Kidney (tissue), 14 donors: ENCODE measurements around the gene LIN7B. TPM values are rescaled to one million over a fixed set of nuclear protein-coding genes. Genes with fewer than 3 reads are reported as not detected.
A peak's percentile ranks its signal among the peaks of the same experiment; 100 is the strongest.

Source experiments
- DNase-seq, 5 donors: peaks; one replicate each; pipeline ENCODE4 v3.0.0-alpha.2; 2013 to 2020
- FAIRE-seq: peaks from 2 replicates; lab custom pipeline; 2012; peaks lifted over from hg19 to GRCh38; lab: Jason Lieb, UNC
- H3K27ac ChIP-seq, 2 donors: one replicate each; pipeline ENCODE4 v1.7.0; 2013; ENCODE audit warnings: low read depth in 2 of 2, low read length in 2 of 2, inconsistent platforms in 1 of 2
- H3K27me3 ChIP-seq: one replicate; pipeline ENCODE4 v1.7.1; 2013; ENCODE audit warnings: low read length, inconsistent platforms; ENCODE audit not compliant: control insufficient read depth, insufficient read depth
- H3K36me3 ChIP-seq, 3 donors: one replicate each; pipeline versions ENCODE4 v1.7.0 to v1.7.1; 2013; ENCODE audit warnings: low read length in 3 of 3, control low read depth in 1 of 3, inconsistent platforms in 1 of 3; ENCODE audit not compliant: insufficient read depth in 3 of 3, control insufficient read depth in 2 of 3
- H3K4me1 ChIP-seq, 3 donors: one replicate each; pipeline versions ENCODE4 v1.7.0 to v1.7.1; 2013; ENCODE audit warnings: low read length in 3 of 3, inconsistent platforms in 1 of 3, low read depth in 1 of 3; ENCODE audit not compliant: control insufficient read depth in 2 of 3, insufficient read depth in 2 of 3
- H3K4me3 ChIP-seq, 3 donors: one replicate each; pipeline versions ENCODE4 v1.7.0 to v1.8.1; 2013; ENCODE audit warnings: low read length in 3 of 3, control low read depth in 1 of 3, inconsistent platforms in 1 of 3
- H3K9ac ChIP-seq, 3 donors: one replicate each; pipeline versions ENCODE4 v1.7.0 to v1.7.1; 2013; ENCODE audit warnings: low read length in 3 of 3, control low read depth in 1 of 3, inconsistent platforms in 1 of 3
- H3K9me3 ChIP-seq, 3 donors: one replicate each; pipeline versions ENCODE4 v1.7.0 to v1.7.1; 2013; ENCODE audit warnings: low read length in 3 of 3, control low read depth in 1 of 3, inconsistent platforms in 1 of 3; ENCODE audit not compliant: control insufficient read depth in 2 of 3, insufficient read depth in 1 of 3
- intact Hi-C: fragments of 100-400 bp; cut with DNase I; formaldehyde crosslinking; loops from one replicate; pipeline ENCODE4 v1.11.1; 2022
- polyA plus RNA-seq: library from polyadenylated mRNA; stranded (reverse); fragments of 350-450 nt; fragmentation: Illumina TruSeq; extraction: RNeasy Lipid Tissue Mini Kit (QIAGEN cat#74804); gene quantifications from one replicate; pipeline ENCODE4 v1.2.3, GENCODE V29; 2014; ENCODE audit warnings: low read depth, low replicate concordance; ENCODE audit not compliant: insufficient read depth
- total RNA-seq: library from RNA; stranded (reverse); fragmentation: NEBNext Ultra II Directional; extraction: Animal tissue kit (Norgen Biotek cat#: 25700); gene quantifications from one replicate; pipeline ENCODE4 v1.2.1, GENCODE V29; 2021
- TF ChIP-seq, protein P1 (sequence below): IDR thresholded peaks from 3 replicates; pipeline ENCODE4 v1.5.1; 2012; ENCODE audit warnings: mild to moderate bottlenecking, moderate library complexity, borderline replicate concordance; ENCODE audit not compliant: insufficient read depth; ENCODE audit errors: extremely low read depth
- donor health status: control.
- donor health status: control.
- donor health status: control.
- donor health status: control.
- donor health status: control.
- donor health status: DM: yes; HTN: yes; CAD: no.
- donor health status: Normal renal cell carcinoma (clear cell type).

LIN7B gene
- total and polyA plus RNA-seq, 2 donors from 2014 or later: 4.7 to 9.7 TPM

DNA sequence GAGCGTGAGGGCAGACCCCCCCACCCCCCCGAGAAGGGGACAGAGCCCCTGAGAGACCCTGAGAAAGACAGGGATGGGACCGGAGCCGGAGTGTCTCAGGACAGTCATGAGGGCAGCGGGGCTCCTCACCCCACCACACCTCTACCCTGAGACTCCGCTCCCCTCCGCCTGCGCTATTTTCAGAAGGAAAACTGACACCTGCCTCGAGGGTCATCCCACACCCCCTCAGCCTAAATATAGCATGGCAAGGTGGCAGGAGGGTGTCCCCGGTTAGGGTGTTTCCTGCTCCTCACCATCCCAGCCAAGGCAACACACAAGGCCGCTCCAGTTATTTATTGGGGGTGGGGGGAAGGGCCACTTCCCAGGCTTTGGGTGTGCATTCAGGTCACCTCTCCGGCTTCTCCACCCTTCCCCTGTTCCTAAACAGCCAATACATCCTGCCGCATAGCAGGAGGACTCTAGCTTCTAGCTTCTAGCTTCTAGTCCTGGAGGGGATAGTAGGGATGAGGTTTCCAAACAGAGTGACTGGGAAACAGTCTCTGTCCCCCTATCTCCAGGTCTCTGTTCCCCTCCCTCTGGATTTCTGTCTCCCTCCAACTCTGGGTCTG, 48.2 kb upstream of the LIN7B start:
- Histone ChIP-seq H3K27me3 (peaks cover 2% of the 10 kb centered on the region), H3K36me3 (no peaks in the 10 kb centered on the region), H3K4me3 (no peak overlapping the region), H3K4me1 (no peaks in the 10 kb centered on the region), H3K9ac (no peak overlapping the region), H3K27ac (no peak overlapping the region), H3K9me3 (no peaks in the 10 kb centered on the region)
- FAIRE-seq: no peak
- TF ChIP-seq, protein P1, sequence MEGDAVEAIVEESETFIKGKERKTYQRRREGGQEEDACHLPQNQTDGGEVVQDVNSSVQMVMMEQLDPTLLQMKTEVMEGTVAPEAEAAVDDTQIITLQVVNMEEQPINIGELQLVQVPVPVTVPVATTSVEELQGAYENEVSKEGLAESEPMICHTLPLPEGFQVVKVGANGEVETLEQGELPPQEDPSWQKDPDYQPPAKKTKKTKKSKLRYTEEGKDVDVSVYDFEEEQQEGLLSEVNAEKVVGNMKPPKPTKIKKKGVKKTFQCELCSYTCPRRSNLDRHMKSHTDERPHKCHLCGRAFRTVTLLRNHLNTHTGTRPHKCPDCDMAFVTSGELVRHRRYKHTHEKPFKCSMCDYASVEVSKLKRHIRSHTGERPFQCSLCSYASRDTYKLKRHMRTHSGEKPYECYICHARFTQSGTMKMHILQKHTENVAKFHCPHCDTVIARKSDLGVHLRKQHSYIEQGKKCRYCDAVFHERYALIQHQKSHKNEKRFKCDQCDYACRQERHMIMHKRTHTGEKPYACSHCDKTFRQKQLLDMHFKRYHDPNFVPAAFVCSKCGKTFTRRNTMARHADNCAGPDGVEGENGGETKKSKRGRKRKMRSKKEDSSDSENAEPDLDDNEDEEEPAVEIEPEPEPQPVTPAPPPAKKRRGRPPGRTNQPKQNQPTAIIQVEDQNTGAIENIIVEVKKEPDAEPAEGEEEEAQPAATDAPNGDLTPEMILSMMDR: no peak
- intact Hi-C loops: no loop called here
- peak in 1 of 5 donors; percentile 57 for DNase-seq

DNA sequence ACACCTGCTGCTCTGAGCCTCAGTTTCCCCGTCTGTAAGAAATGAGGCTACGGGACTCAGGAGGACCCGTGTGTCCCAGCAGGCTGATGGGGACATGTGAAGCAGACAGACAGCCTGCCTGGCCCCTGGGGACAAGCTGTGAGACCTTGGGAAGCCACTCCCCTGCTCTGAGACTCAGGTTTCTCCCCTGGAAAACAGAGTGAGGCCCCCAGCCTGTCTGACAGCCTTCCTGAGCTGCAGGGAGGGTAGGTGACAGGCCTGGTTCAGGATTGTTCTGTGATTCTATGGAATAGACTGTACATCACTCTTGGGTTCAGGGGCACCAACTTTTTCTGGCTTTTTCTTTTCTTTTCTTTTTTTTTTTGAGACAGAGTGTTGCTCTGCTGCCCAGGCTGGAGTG, 46.6 kb upstream of the LIN7B start:
- no peak overlapping the region for H3K9ac ChIP-seq

DNA sequence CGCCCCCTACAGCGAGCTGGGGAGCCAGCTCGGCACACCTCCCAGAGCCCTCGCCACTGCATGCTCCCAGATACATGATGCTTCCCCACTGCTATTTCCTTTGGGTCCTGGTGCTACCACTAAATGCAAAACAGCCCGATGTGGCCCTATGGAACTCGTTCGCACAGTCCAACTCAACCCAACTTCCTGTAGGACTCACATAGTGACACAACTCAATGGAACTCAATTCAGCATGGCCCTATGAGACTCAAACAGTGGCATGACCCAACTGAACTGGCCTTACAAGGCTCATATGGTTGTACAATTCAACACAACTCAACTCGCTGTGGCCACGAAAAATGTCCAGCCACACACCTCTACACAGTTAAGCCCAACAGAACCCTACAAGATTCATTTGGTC, 45.1 kb upstream of the LIN7B start:
- TF ChIP-seq, protein P1: no peak
- FAIRE-seq: no peak
- Histone ChIP-seq H3K27me3 (peaks cover 10% of the 10 kb centered on the region), H3K9me3 (no peaks in the 10 kb centered on the region), H3K9ac (no peak overlapping the region), H3K27ac (no peak overlapping the region), H3K4me3 (peak overlapping the region in 1 of 3 donors; percentile 2), H3K36me3 (no peaks in the 10 kb centered on the region), H3K4me1 (no peaks in the 10 kb centered on the region)
- intact Hi-C loops: no loop called here
- no peak for DNase-seq

More for the DNA sequence above, 46.6 kb upstream of the LIN7B start:
- H3K4me1 ChIP-seq: no peaks in the 10 kb centered on the region
- FAIRE-seq (no peak), DNase-seq (no peak)
- intact Hi-C loops: no loop called here
- H3K36me3 ChIP-seq: no peaks in the 10 kb centered on the region
- H3K27ac ChIP-seq: no peak overlapping the region
- no peaks in the 10 kb centered on the region for H3K9me3 ChIP-seq
- peaks cover 2% of the 10 kb centered on the region for H3K27me3 ChIP-seq
- TF ChIP-seq, protein P1: no peak
- no peak overlapping the region for H3K4me3 ChIP-seq

DNA sequence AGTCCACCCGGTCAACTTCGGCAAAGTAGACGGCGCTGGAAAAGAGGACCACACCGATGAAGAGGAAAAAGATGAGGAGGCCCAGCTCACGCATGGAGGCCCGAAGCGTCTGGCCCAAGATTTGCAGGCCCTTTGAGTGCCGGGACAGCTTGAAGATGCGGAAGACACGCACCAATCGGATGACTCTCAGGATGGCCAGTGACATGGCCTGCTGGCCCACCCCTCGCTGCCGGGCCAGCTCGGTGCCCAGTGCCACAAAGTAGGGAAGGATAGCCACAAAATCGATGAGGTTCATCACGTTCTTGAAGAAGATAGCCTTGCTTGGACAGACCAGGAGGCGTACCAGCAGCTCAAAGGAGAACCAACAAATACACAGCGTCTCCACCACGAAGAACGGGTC, 43.8 kb upstream of the LIN7B start:
- TF ChIP-seq, protein P1: no peak
- DNase-seq (no peak), FAIRE-seq (no peak)
- no peaks in the 10 kb centered on the region for H3K4me1 ChIP-seq
- H3K4me3 ChIP-seq: no peak overlapping the region
- intact Hi-C loops: no loop called here
- no peak overlapping the region for H3K9ac ChIP-seq
- H3K36me3 ChIP-seq: no peaks in the 10 kb centered on the region
- no peak overlapping the region for H3K27ac ChIP-seq
- peaks cover 11% of the 10 kb centered on the region for H3K27me3 ChIP-seq
- H3K9me3 ChIP-seq: no peaks in the 10 kb centered on the region
